Skeletal muscle cell (primary cell): Measurements from ENCODE around the gene LEPROT.
"Not testable (repeated sequence)": the region's sequence is repeated elsewhere in the genome, so short reads cannot be mapped to it uniquely, and the experiment has no call there.

Experiments
- DNase-seq: peaks from one replicate; pipeline ENCODE4 v3.0.0-alpha.2; 2010; ENCODE audit warnings: low read depth
- H3K4me3 ChIP-seq: 2 replicates; pipeline ENCODE4 v1.5.1; 2011; ENCODE audit warnings: low read depth, mild to moderate bottlenecking, control low read depth, low read length, moderate library complexity

Gene LEPROT

DNA sequence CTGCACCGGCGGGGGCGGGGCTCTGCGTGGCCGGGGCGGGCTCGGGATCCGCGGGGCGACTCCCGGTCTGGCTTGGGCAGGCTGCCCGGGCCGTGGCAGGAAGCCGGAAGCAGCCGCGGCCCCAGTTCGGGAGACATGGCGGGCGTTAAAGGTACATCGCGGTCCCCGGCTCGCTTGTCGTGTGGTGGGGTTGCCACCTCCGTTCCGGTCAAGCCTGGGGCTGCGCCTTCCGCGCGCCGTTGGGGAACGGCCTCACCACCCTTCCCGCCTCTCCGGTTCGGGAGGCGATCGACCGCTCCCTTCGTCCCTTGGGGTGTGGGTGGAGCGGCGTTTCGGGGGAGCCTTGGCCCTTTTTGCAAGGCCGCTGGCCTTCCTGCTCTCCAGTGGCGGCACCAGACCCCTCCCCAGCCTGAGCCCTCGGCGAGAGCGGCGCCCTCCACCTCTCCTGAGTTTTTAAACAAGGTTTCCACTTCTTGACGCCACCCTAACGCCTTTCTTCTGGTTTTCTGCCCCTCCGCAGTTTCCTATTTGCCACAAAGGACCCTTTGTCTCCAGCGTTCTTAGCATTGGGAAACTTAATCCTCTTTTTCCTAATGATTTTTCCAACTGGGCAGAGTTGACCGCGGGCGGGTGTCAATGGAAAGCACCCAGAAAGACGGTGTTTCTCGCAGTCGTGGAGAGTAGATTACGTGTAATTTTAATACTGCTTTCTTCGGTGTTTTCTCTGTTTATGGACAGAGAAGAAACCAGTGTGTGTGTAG is at the start of gene LEPROT, which contains the start of gene LEPR:
Gene LEPROT (plus strand): TSS at position 79 of the 761 bp plus-strand sequence. CDS start 57 bp downstream, at position 136.
Gene LEPR (plus strand): TSS at position 79 of the 761 bp plus-strand sequence. CDS start 144,898 bp downstream, outside the sequence.
- DNase-seq, result no peak
- peak within 1 kb of the TSS; percentile 76 for H3K4me3 ChIP-seq

GRCh38 chr1:65371544-65371943 is 48.9 kb upstream of the LEPROT start:
- DNase-seq, result no peak
- no peak overlapping the region for H3K4me3 ChIP-seq

DNA sequence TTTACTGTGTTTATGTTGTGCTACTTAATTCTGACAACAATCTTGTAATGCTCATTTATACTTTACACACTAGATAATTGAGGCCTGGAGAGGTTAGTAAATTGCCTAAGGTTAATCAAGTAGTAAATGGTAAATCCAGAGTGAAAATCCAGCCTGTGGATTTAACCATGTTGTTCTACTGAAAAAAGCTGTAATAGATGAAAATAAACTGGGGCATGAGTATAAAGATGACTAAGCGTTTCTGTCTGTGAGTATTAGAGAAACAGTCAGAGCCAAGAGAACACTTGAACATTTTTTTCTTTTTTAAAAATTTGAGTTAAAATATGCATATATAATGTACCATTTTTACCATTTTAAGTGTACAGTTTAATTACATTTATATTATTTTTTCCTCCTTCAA is 47.9 kb upstream of the LEPROT start:
- no peak for DNase-seq
- H3K4me3 ChIP-seq, result no peak overlapping the region

DNA sequence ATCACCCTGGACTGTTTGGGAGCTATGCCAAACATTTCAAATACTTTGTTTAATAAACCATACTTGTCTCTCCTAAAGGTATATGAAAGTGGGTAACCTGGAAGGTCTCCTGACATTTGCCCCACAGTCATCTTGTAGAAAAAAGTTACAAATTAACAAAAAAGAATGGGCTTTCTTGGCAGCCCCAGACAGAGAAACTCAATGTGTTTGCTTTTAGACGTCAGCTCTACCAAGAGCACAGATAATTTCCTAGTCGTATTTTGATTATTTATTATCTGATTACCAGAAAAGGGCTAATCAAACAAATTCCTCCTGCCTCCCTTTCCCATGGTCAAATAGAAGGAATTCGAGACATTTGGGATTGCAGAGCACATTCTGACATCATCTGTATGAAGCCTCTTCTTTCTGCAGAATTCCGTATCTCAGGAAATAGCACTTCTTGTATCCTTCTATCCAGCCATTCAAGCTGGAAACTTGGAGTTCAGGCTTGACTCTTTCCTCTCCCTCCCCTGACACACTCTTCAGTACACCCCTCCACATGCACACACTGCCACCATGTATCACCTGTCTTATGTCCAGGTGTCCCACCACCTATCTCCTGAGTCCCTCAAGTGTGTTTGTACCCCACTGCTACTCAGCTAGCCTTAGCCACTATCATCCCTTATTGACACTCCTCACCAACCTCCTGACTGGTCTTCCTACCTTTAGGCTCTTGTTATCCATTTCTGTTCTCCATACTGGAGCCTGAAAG is 42.8 kb upstream of the LEPROT start:
- H3K4me3 ChIP-seq, result no peak overlapping the region
- DNase-seq, result no peak

DNA sequence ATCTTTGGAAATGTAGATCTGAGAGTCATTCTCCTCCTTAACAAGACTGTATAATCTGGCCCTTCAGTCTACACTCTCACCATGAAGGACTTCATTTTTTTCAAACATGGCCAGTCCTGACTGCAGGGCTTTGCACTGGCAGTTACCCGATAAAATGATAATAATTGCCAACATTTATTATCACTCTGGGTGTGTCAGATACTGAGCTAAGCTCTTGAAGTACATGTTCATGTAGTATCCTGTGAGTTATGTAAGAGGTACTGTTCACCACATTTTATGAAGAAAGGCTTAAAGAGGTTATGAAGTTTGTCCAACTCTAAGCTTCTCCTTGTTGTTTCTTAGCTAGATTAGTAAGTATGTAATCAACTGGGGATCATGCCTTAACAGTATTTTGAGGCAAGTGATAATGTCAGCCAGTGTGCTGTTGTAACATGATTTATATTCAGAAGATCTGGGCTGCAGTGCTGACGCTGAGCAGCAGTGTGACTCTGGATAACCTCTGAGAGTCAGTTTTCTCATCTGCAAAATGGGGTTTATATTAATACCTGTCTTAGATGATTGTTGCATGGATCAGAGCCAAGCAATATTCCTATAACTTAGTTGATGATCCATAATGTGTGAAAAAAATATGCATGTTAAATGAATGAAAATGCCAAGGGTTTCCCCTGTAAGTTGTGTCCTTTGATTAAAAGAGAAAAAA is 42.1 kb upstream of the LEPROT start:
- DNase-seq, result no peak
- no peak overlapping the region for H3K4me3 ChIP-seq

DNA sequence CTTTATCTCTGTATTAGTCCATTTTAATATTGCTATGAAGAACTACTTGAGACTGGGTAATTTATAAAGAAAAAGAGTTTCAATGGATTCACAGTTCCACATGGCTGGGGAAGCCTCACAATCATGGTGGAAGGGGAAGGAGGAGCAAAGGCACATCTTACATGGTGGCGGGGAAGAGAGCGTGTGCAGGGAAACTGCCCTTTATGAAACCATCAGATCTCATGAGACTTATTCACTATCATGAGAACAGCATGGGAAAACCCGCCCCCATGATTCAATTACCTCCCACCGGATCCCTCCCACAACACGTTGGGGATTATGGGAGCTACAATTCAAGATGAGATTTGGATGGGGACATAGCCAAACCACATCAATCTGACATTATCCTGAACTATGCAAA is 36.0 kb upstream of the LEPROT start:
- DNase-seq, H3K4me3 ChIP-seq: not testable (repeated sequence)

GRCh38 chr1:65386439-65386838 is 34.0 kb upstream of the LEPROT start:
- DNase-seq, result no peak

GRCh38 chr1:65387821-65388220 is 32.6 kb upstream of the LEPROT start:
- DNase-seq, result no peak
- no peak overlapping the region for H3K4me3 ChIP-seq

More at GRCh38 chr1:65386439-65386838, 34.0 kb upstream of the LEPROT start:
- no peak overlapping the region for H3K4me3 ChIP-seq

GRCh38 chr1:65388908-65389695 is 31.4 kb upstream of the LEPROT start:
- no peak for DNase-seq
- H3K4me3 ChIP-seq, result no peak overlapping the region

- H3K4me3 ChIP-seq, result no peak overlapping the region
- DNase-seq, result no peak
Observed at GRCh38 chr1:65392497-65392896, 28.0 kb upstream of the LEPROT start.

GRCh38 chr1:65393347-65393746 is 27.1 kb upstream of the LEPROT start:
- no peak overlapping the region for H3K4me3 ChIP-seq
- peak; percentile 59 for DNase-seq

- no peak overlapping the region for H3K4me3 ChIP-seq
- DNase-seq, result no peak
Observed at GRCh38 chr1:65393928-65394327, 26.5 kb upstream of the LEPROT start.

DNA sequence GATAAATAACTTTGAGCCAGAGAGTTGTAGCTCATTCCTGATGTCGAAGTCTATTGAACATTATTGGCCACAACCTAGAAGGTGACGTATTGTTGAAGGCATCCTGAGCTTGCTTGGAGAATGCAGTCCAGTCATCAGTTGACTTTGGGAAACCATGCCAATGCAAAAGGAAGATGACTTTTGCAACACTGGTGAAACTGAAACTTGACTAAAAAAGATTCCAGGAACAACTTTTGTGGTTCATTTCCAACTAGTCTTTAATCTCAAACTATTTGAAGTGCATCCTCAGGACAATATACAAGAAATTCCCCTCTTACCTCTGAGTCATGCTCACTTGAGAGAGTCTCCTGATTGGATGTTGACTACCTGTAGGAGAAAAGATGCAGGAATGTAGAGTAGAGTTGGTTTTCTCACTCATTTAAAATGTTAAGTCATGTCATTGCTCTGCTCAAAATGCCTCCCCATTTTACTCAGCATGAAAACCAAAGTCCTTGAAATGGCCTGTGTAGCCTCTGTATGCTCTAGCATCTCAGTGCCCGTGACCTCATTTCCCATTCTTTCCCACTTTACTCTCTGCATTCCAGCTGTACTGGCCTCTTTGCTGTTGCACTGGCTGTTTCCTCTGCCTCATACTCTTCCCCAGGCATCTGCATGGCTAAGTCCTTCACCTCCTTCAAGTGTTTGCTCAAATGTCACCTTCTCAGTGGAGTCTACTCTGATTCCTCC is 24.4 kb upstream of the LEPROT start:
- DNase-seq, result peak; percentile 62
- H3K4me3 ChIP-seq, result no peak overlapping the region

DNA sequence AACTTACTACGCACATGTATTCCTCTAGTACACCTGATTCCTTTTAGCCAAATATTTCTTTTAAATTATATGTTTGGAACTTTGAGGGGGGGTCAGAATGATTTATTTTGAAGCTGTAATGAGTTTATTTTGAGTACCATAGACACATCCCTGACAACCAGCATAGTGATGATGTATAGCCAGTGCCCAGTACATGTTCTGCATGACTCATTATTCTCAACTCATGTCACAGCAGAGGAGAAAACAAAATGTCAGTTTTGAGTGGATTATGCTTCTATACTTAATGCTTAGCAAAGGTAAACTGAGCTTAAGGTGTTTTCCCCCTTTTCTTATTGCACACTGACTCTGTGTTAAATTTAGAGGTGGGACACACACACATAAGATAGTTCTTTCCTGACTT is 22.4 kb upstream of the LEPROT start:
- DNase-seq, result no peak
- no peak overlapping the region for H3K4me3 ChIP-seq

GRCh38 chr1:65399003-65399402 is 21.5 kb upstream of the LEPROT start:
- no peak overlapping the region for H3K4me3 ChIP-seq
- no peak for DNase-seq

DNA sequence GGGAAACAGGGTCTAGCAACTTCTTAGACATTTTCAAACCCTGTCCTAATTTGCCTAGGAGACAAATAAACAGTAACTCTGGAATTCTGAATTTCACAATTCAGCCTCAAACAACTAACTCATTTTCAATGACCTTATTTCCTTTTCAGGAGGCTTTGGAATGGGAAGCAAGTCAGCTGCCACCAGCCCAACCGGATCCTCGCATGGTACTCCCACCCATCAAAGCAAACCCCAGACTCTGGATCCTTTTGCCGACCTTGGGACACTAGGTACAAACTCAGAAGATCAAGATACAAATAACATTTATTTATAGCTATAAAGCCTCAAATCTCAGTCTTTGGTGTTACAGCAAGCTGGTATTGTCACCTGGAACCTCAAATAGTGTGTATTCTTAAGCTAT is 18.9 kb upstream of the LEPROT start:
- no peak for DNase-seq
- no peak overlapping the region for H3K4me3 ChIP-seq

DNA sequence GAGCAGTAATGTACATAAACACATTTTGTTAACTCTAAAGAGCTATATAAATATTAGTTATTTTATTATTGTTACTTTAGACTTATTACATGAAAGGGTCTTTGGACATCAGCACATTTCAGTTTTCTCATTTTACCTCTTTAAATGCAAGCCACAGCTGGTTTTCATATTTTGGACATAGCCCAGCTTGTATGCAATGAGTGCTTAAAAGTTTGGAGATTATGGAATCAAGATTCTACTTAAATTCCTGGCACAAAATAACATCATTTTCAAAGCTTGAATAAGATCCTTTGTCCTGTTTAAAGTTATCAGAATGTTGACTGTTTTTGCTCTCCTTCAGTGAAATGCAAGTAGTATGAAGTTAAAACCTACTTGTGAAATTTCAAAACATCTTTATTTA is 15.5 kb upstream of the LEPROT start:
- DNase-seq, result no peak
- no peak overlapping the region for H3K4me3 ChIP-seq

GRCh38 chr1:65407877-65408276 is 12.6 kb upstream of the LEPROT start:
- no peak for DNase-seq

DNA sequence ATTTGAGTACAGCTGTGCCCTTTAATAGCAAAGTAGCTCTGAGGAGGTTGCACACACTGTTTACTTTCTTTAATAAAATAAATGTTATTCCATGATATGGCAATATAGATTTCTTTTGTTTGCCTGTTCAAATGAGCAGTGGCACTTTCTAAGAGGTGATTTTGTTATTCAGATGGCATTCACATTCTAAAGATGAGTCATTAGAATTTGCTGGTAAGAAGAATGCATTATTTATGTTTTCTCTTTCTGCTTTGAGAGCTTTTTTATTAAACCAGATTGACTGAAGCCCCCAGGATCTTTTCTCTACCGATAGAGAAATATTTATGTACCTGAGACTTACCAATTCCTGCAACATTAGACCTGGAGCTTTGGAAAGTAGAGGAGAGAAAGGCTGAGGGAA is 11.2 kb upstream of the LEPROT start:
- no peak overlapping the region for H3K4me3 ChIP-seq
- DNase-seq, result no peak

More at GRCh38 chr1:65407877-65408276, 12.6 kb upstream of the LEPROT start:
- H3K4me3 ChIP-seq, result no peak overlapping the region
